Kasumi-1 (cell line): ENCODE results near the gene EOGT.

Experiments used
- DNase-seq, 2 experiments: peaks; one replicate each; lab custom pipeline; 2025; lab: John Stamatoyannopoulos, UW

EOGT gene

DNA sequence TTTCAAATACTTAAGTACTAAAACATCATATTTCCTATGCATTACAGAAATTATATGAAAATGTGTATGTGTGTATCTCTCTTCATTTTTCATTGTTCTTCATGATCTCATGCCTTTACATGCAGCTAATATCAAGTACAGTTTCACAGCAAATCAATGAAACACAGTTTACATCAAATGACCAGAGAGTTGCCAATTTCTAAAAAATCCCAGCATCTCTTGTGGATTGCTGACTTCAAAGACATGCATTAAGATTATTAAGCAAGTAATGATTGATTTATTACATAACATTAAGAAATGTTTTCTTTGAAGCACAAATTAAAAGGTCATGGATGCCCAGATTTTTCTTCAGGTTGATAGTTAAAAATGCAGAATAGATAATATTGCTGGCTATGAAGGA lies 50.1 kb downstream of the EOGT start:
- no peak for DNase-seq

DNA sequence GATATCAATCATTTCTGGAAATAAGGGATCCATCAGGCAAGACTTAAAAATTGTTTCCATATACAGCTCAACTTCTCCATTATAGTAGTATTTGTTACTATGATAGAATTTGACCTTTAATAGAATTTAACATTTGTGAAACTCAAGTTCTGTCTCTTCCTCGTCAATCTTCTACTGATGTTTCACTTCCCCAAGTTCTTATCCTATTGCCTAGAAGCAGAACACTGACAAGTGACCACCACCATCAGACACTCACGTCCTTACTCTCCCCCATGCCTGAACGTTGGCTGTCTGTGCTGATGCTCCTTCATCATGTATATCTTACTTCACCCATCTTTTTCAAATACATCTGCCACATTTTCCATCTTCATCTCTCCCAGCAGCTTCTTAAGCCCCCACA lies 54.6 kb downstream of the EOGT start:
- DNase-seq = no peak

DNA sequence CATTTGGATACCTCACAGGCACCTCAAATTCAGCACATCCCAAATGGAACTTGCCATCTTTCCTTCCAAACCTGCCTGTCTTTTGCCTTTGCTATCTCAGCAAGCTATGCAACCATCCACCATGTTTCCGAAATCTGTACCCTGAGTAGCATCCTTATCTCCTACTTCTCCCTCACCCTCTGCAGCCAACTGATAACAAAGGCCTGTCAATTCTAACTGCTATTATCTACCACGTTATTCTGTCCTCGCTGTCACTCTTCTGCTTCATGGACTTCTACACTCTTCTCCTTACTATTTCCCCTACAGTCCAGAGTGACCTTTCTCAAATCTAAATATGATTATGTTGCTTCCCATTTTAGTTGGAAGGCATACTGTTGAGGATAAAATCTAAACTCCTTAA lies 55.6 kb downstream of the EOGT start:
- DNase-seq = no peak

DNA sequence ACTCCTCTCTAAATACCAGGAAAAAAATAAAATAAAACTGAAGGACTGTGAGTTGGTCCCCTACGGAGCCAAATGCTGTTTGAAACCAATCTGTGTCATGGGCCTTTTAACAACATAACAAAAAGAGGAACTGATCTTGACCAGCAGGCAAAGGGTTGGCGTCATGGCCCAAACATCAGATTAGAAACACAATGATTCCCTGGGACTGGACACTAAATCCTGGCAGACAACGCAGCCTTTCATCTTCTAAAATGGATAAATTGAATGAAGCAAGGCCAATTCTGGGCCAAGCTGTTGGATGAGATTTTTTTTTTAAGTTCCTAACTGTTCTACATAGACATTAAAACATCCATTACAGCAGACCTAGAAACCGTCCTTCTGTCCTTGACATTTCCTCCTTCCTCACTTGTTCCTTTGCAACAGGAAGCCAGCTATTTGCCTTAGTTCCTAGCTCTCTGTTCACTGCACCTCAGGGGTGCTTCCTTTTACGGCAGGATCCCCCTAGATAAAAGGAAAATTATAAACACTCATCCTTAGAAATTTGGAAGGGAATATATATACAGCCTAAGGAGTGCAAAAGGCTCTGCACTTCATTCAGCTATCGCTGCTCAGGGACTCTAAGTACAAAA lies 59.6 kb downstream of the EOGT start:
- no peak for DNase-seq

DNA sequence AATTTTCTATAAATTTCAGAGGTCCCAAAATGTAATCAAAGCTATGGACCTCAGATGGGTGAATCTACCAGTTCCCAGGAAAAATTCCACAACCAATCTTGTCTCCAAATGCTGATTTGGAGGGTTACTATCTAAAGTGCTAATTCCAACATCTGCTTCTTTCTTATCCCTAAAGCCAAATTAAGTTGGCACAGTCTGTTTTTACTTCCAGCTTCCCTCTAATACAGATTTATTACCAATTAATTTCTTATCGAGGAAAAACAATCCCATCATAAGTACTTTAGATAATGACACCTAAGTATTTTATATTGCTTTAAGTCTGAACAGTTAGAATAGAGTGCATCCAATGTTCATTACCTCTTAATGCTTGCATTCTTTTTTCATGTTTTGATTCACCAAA lies 68.3 kb downstream of the EOGT start:
- no peak for DNase-seq

DNA sequence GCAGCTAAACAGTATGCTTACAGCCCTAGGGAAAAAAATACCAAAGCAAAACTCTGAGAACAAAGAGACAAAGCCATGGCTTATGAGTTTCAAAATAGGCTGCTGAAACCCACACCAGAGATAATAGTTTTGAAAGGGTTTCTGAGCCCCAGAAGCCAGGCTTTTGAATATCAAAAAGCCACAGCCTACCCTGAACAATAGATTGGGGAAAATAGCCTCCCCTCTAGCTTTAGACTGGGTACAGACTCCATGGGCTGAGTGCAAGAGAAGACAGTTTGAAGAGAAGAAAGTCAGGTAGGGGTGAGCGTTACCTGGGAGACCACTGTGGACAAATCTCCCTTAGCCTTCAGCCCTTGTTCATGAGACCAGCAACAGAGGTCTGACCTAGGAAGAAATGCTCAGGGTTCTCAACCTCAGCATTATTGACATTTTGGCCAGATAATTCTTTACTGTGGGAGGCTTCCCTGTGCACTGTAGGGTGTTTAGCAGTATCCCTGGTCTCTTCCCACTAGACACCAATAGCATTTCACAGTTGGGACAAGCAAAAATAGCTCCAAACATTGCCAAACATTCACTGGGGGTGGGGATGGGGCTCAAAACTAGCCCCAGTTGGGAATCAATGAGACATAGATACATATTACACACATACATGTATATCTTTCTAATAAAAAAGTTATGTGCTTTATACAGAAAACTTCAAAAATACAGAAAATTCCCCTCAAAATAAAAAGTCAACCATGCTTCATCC lies 69.6 kb downstream of the EOGT start:
- DNase-seq = no peak

DNA sequence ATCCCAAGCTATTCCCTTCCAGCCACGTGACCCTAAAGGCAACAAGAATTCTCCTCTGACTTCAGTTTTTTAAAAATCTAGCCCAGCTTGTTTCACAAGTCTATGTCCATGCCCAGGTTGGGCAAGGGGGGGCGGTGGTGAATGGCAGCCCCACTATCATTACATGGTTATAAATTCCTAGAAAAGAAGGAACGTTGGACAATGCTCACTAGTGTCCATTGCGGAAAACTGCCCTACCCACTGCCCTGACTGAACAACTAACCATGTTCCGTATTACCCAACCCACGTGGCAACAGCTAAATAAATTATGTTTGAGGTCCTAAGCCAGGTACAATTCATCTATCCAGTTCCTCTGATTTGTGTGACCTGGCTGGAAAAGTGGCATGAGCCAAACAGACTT lies 72.4 kb downstream of the EOGT start:
- DNase-seq = no peak

DNA sequence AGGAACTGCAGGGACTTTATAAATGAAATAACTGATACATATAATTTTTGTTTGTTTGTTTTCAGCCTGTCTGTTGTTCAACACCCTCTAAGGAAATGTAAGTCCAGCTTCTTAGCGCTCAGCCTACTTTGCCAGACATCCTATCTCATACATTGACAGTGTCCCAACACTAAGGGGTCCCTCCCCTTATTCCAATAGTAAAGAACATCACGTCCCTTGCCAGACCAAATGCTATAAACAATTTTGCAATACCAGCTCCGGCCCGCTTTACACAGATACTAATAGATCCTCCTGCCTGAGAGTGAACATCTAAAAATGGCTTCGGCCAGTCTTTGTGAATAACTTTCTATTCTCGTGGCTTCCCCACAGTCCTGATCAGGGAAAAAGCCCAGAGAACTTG lies 76.6 kb downstream of the EOGT start:
- no peak for DNase-seq

DNA sequence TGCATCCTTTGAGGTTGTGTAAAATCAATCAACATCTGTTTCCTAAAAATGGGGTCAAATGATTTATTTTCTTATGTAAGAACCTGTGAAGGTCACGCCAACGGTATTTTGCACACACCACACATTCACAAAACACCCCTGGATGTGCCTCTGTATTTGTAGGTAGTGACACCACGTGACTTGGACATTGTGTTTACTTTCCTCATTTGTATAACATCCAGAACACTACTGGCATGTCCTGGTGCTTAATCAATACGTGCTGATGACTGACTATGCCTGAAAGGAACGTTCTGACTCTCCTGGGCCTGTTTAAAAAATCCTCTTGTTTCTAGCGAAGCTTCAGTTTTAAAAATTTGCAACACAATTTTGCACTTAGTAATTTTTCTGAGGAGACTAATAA lies 77.7 kb downstream of the EOGT start:
- DNase-seq = no peak

DNA sequence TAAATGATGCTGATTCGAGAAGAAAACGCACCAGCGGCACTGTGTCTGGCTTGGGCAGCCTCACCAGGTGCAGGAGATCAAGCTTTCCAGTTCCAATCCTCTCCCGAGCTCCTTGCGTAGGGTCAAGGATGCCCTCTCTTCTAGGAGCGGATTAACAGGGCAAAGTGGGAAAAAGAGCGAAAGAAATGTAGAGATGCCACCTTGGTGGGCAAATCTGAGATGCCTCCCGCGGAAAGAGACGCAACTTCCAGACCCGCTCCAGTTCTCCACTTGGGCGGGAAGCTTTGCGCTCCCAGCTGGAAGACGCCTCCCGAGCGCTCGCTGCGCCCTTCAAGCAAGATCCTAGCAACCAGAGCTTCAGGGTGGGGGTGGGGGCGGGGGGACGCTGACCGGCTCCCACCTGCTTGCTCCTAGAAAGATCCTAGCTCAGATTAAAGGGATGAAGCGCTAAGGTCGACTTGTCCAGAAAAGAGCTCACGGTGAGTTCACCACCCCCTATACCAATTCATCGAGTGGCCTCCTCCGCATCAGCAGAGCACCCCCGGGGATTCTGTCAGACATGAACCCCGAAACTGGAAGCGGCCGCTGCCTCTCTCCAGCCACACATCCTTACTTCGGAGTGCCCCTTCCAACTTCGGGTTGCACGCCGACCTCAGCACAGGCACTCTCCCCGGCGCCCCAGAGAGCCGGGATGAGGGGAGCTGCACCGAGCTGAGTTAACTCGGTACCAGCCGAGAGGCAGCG lies 81.9 kb downstream of the EOGT start:
- no peak for DNase-seq
